C4-2B (cell line): ENCODE data around the gene BLCAP.
"Not testable (repeated sequence)": the region's sequence is repeated elsewhere in the genome, so short reads cannot be mapped to it uniquely, and the experiment has no call there.

Experiments
- H3K27ac ChIP-seq: fragments of 450-650 bp; 2 replicates; pipeline ENCODE4 v1.5.1; 2017
- CTCF ChIP-seq: fragments of 450-650 bp; conservative IDR thresholded peaks from 2 replicates; pipeline ENCODE4 v1.5.1; 2017; ENCODE audit warnings: mild to moderate bottlenecking
- ZFX ChIP-seq: fragments of 450-650 bp; IDR thresholded peaks from 2 replicates; pipeline ENCODE4 v1.6.1; 2017

The BLCAP gene

GRCh38 chr20:37471741-37472235, 55.9 kb downstream of the BLCAP start:
- no peak overlapping the region for H3K27ac ChIP-seq
- TF ChIP-seq CTCF (no peak), ZFX (no peak)

DNA sequence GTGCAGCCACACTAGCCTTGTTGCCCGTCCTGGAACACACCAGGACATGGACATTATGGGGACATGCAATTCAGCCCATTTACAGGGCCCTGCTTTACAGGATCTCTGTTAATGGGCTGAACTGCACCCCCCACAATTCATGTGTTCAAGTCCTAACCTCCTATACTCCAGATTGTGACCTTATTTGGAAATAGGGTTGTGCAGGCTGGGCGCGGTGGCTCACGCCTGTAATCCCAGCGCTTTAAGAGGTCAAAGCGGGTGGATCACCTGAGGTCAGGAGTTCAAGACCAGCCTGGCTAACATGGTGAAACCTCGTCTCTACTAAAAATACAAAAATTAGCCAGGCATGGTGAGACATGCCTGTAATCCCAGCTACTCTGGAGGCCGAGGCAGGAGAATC, 57.5 kb downstream of the BLCAP start:
- H3K27ac ChIP-seq = not testable (repeated sequence)

DNA sequence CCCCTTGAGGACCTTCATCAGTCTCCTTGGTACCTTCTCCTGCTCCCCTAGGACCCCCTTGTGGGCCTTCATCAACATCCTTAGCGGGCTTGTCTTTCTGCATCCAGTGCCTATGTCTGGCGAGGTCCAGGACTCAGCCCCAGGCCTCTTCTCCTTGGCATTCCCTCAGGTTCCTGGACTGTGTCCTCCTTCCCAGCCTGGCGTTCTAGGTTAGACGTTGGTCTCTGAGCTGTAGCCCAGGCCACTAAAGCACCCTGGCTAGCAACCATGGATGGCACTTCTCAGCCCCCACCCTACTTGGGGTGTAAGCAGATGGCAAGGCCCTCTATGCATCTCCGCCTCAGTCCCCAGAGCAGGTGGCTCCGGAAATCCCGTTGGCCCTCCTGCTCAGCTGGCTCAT, 58.1 kb downstream of the BLCAP start:
- no peak overlapping the region for H3K27ac ChIP-seq

DNA sequence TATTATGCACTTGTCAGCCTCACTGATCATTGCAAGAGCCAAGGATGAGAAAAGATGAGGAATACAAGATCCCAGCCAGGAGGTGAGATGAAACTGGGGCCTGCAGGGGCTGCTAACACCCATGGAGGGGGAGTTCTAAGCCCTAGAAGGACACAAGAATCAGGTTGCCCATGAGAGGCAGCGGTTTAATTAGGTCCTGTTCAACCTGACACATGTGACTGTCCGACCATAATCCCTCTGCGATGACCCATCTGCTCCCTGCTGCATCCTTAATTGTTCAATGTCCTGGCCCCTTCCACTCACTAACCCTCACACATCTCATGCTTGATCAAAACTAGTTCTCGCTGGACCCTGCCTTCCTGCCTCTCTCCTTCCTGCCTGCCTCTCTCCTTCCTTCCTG, 58.8 kb downstream of the BLCAP start:
- no peak for TF ChIP-seq CTCF
- TF ChIP-seq ZFX = no peak
- H3K27ac ChIP-seq = no peak overlapping the region

More for the DNA sequence above, 58.1 kb downstream of the BLCAP start:
- no peak for TF ChIP-seq ZFX
- TF ChIP-seq CTCF = no peak
